Muscle of leg (tissue), 11 donors: ENCODE measurements around the gene PAXIP1. TPM values are rescaled to one million over a fixed set of nuclear protein-coding genes. Genes with fewer than 3 reads are reported as not detected.
"Not testable (repeated sequence)": the region's sequence is repeated elsewhere in the genome, so short reads cannot be mapped to it uniquely, and the experiment has no call there.

Experiments used
- DNase-seq: peaks from one replicate; pipeline ENCODE4 v3.0.0; 2013
- H3K27ac ChIP-seq: one replicate; pipeline ENCODE4 v1.5.1; 2013; ENCODE audit warnings: mild to moderate bottlenecking, low read length, control low read depth
- H3K27me3 ChIP-seq: one replicate; pipeline ENCODE4 v1.6.1; 2013; ENCODE audit warnings: low read length; ENCODE audit not compliant: control insufficient read depth, insufficient read depth
- H3K36me3 ChIP-seq: one replicate; pipeline ENCODE4 v1.6.1; 2013; ENCODE audit warnings: low read length; ENCODE audit not compliant: control insufficient read depth, insufficient read depth
- H3K4me1 ChIP-seq: one replicate; pipeline ENCODE4 v1.6.1; 2013; ENCODE audit warnings: low read length; ENCODE audit not compliant: control insufficient read depth, insufficient read depth
- H3K4me3 ChIP-seq: one replicate; pipeline ENCODE4 v1.5.1; 2013; ENCODE audit warnings: low read length, control low read depth
- H3K9me3 ChIP-seq: replicated peaks from 2 replicates; pipeline ENCODE4 v1.6.1; 2013; ENCODE audit warnings: low read depth, low read length; ENCODE audit not compliant: control insufficient read depth
- WGBS: methylation state at CpG from one replicate; pipeline ENCODE4 v1.1.5; 2013; ENCODE audit warnings: missing lambda C conversion rate; ENCODE audit not compliant: insufficient coverage; 5-methylcytosine and 5-hydroxymethylcytosine counted together
- polyA plus RNA-seq, 8 donors: library from polyadenylated mRNA; unstranded; fragments of 120-200 nt; gene quantifications; one replicate each; pipeline versions ENCODE4 v1.2.1 to v1.2.3, GENCODE V29; 2013; ENCODE audit warnings: inconsistent platforms in 1 of 8, low replicate concordance in 1 of 8; ENCODE audit not compliant: insufficient read length in 8 of 8, insufficient read depth in 1 of 8
- total RNA-seq: library from RNA; stranded (reverse); fragments of 120-200 nt; gene quantifications from one replicate; pipeline ENCODE4 v1.2.4, GENCODE V29; 2013

Gene PAXIP1
- total and polyA plus RNA-seq, 9 donors = 8.1 to 13.0 (median 11.0) TPM

DNA sequence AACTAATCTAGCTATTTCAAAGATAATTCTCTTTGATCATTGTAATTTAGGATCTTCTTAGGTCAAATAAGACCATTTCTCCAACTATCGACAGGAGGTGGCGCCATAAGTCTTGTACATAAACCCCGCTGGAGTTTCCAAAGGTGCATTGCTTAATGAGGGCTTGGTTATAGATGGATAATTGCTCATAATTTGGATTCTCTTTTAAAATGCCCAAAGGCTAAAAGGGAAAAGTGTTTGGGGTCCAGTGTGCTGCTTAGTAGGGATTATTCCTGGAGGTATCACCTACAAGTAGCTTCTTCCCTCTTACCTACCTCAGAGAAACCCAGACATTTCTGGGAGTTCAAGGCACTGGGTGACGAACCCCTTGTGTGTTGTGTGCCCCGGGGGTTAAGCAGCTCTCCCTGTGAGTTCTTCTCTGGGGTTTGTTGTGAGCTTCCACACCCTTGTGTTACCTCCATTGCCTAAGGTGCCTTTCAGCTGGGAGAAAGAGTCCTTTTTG is 75.2 kb downstream of the PAXIP1 start:
- Histone ChIP-seq H3K36me3 (no peaks in the 10 kb centered on the region), H3K4me1 (peaks cover 8% of the 10 kb centered on the region), H3K27me3 (no peaks in the 10 kb centered on the region), H3K4me3 (peak overlapping the region; percentile 59), H3K9me3 (peaks cover 2% of the 10 kb centered on the region), H3K27ac (peak overlapping the region; percentile 95)
- WGBS = no CpG with 5 or more reads among the region's 5 CpGs
- peak; percentile 92 for DNase-seq

DNA sequence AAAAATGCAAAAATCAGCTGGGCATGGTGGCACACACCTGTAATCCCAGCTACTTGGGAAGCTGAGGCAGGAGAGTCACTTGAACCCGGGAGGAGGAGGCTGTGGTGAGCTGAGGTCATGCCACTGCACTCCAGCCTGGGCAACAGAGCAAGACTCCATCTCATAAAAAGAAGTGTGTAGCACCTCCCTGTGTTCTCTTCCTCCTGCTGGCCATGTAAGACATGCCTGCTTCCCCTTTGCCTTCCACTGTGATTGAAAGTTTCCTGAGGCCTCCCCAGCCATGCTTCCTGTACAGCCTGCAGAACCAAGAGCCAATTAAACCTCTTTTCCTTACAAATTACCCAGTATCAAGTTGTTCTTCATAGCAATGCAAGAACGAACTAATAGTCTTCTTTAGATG is 80.5 kb downstream of the PAXIP1 start:
- not testable (repeated sequence) for DNase-seq, H3K4me3 ChIP-seq, H3K4me1 ChIP-seq, H3K9me3 ChIP-seq, H3K36me3 ChIP-seq, H3K27ac ChIP-seq, H3K27me3 ChIP-seq
- 50% methylated on average over 1 of the region's 2 CpGs for WGBS

DNA sequence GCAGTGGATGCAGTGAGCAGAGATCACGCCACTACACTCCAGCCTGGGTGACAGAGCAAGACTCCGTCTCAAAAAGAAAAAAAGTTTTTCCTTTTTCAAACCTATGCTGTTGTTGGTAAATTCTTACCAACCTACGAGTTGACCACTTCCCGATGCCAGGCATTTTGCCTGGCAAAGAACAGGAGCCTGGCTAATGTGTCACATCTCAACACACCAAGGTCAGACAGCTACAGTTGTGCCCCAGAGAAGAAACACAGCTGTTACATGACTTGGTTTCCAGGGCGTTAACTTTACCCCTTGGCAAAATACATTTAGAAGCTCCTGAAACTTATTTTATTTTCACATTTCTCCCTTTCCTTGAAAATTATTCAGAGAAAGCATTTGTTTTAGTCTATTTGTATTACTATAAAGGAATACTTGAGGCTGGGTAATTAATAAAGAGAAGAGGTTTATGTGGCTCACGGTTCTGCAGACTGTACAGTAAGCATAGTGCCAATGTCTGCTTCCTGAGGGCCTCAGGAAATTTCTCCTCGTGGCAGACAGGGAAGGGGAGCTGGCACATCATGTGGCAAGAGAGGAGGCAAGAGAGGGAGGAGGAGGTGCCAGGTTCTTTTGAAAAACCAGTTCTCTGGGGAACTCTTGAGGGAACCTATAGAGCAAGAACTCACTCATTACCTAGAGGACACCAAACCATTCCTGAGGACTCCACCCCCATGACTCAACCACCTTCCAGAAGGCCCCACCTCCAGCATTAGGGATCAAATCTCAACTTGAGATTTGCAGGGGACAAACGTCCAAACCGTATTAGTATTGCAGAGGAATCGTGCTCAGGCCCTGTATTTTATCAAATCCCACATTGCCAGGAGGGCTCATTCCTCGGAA is 83.3 kb downstream of the PAXIP1 start:
- H3K36me3 ChIP-seq = no peaks in the 10 kb centered on the region
- WGBS = 75% methylated on average over 5 of the region's 11 CpGs
- no peak overlapping the region for H3K27ac ChIP-seq
- no peaks in the 10 kb centered on the region for H3K9me3 ChIP-seq
- peaks cover 10% of the 10 kb centered on the region for H3K4me1 ChIP-seq
- H3K27me3 ChIP-seq = peaks cover 16% of the 10 kb centered on the region
- no peak overlapping the region for H3K4me3 ChIP-seq
- DNase-seq = peak; percentile 9

DNA sequence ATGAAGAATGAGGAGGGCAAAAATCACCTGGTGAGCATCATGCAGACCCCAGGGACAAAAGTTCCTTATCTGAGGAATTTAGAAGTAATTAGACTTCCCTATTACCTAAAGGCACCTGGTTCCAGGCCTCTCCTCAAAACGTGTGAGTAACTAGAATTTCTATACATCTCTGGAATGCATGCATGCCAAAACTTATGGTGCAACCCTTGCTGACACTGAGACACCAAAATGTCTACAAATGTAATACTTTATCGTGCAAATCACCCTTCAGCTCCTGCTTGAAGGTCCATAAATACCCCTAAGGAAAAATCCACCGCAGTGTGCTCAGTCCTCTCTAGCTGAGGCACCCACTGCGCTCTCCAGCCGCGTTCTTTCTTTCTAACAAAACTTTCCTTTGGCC is 84.2 kb downstream of the PAXIP1 start:
- no peaks in the 10 kb centered on the region for H3K36me3 ChIP-seq

DNA sequence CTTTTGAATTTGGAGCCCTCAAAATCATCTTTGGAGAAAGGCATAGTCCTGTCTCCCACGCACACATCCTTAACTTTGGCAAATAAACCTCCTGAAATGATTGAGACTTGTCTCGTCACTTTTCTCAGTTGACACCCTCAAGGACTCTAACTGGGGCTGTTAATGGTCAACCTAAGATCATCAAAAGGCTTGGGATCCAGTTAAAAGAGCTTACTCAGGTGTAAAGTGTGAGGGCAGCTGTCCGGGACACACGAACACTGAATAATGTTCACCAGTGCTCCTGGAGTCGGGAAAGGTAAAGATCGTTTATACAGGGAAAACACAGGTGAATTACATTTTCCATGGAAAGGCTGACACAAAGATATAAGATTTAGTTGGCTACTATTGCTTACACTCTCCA is 84.7 kb downstream of the PAXIP1 start:
- Histone ChIP-seq H3K36me3 (no peaks in the 10 kb centered on the region), H3K27ac (no peak overlapping the region), H3K9me3 (no peaks in the 10 kb centered on the region), H3K4me3 (no peak overlapping the region), H3K4me1 (peaks cover 23% of the 10 kb centered on the region), H3K27me3 (peaks cover 25% of the 10 kb centered on the region)
- 76% methylated on average over 3 of the region's 6 CpGs for WGBS
- DNase-seq = no peak

More for the DNA sequence above, 84.2 kb downstream of the PAXIP1 start:
- Histone ChIP-seq H3K4me1 (peaks cover 19% of the 10 kb centered on the region), H3K27me3 (peaks cover 25% of the 10 kb centered on the region), H3K27ac (no peak overlapping the region), H3K9me3 (no peaks in the 10 kb centered on the region), H3K4me3 (no peak overlapping the region)
- 83% methylated on average over 5 of the region's 6 CpGs for WGBS
- no peak for DNase-seq

DNA sequence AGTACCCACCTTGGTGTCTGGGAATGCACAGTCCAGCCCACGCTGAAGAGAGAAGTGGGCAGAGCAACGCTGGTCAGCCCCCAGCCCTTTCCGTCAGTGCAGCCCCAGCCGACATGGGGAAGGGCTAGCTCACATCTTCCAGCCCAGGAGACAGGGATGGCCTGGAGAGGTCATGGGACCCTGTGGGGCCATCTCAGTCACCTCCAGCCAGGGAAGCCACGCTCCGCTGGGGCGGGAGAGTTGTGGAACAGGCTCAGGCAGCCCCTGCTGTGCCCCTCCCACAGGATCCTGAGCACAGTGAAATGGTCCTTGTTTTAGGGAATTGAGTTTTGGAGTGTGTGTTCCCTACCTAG is 85.1 kb downstream of the PAXIP1 start:
- no peak overlapping the region for H3K4me3 ChIP-seq
- 70% methylated on average over 6 of the region's 7 CpGs for WGBS

GRCh38 chr7:154916856-154917807 is 85.8 kb downstream of the PAXIP1 start:
- Histone ChIP-seq H3K4me3 (no peak overlapping the region), H3K27me3 (peaks cover 25% of the 10 kb centered on the region), H3K9me3 (no peaks in the 10 kb centered on the region), H3K36me3 (no peaks in the 10 kb centered on the region), H3K4me1 (peaks cover 27% of the 10 kb centered on the region), H3K27ac (no peak overlapping the region)
- no peak for DNase-seq
- 95% methylated on average over 6 of the region's 13 CpGs for WGBS

More for the DNA sequence above, 85.1 kb downstream of the PAXIP1 start:
- H3K36me3 ChIP-seq = no peaks in the 10 kb centered on the region
- no peak overlapping the region for H3K27ac ChIP-seq
- peaks cover 25% of the 10 kb centered on the region for H3K27me3 ChIP-seq
- no peaks in the 10 kb centered on the region for H3K9me3 ChIP-seq
- peaks cover 24% of the 10 kb centered on the region for H3K4me1 ChIP-seq
- no peak for DNase-seq

GRCh38 chr7:154916381-154916780 is 86.5 kb downstream of the PAXIP1 start:
- Histone ChIP-seq H3K4me3 (no peak overlapping the region), H3K9me3 (no peaks in the 10 kb centered on the region), H3K27me3 (peaks cover 25% of the 10 kb centered on the region), H3K36me3 (no peaks in the 10 kb centered on the region), H3K27ac (no peak overlapping the region), H3K4me1 (peaks cover 27% of the 10 kb centered on the region)
- 58% methylated on average over 13 of the region's 14 CpGs for WGBS
- DNase-seq = no peak

- H3K27me3 ChIP-seq = peaks cover 25% of the 10 kb centered on the region
- no peak for DNase-seq
- peaks cover 4% of the 10 kb centered on the region for H3K9me3 ChIP-seq
- H3K27ac ChIP-seq = no peak overlapping the region
- H3K4me1 ChIP-seq = peaks cover 27% of the 10 kb centered on the region
- no peak overlapping the region for H3K4me3 ChIP-seq
- 80% methylated on average over 2 of the region's 4 CpGs for WGBS
- H3K36me3 ChIP-seq = no peaks in the 10 kb centered on the region
These were observed 87.3 kb downstream of the PAXIP1 start for GRCh38 chr7:154915600-154915999.

DNA sequence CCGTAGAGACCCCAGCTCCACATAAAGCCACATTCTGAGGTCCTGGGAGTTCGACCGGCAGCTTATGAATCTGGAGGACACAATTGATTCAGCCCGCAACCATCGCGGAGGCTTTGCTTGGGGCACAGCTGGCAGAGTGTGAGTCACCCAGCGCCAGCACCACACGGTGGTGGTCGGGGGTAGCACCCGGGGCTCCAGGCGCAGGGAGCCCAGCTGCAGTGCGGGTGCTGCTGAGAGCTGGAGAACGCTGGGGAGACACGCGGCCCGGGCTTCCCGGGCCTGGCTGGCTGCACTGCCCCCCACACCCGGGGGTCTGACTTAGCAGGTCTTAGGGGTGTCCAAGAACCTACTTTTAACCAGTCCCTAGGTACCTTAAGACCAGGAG is 87.9 kb downstream of the PAXIP1 start:
- Histone ChIP-seq H3K4me3 (no peak overlapping the region), H3K27ac (no peak overlapping the region), H3K9me3 (peaks cover 4% of the 10 kb centered on the region), H3K27me3 (peaks cover 25% of the 10 kb centered on the region), H3K36me3 (no peaks in the 10 kb centered on the region), H3K4me1 (peaks cover 24% of the 10 kb centered on the region)
- no peak for DNase-seq
- WGBS = 67% methylated on average over 11 of the region's 18 CpGs
